GM15510 (cell line): ENCODE results near the gene HAPLN2.

Experiments
- POLR2A ChIP-seq: IDR thresholded peaks from 3 replicates; pipeline ENCODE4 v1.6.1; 2011; ENCODE audit warnings: borderline replicate concordance; ENCODE audit not compliant: insufficient read length; ENCODE audit errors: extremely low read depth

Gene HAPLN2

GRCh38 chr1:156659661-156659987 lies 40.4 kb downstream of the HAPLN2 start:
- TF ChIP-seq POLR2A, result no peak

DNA sequence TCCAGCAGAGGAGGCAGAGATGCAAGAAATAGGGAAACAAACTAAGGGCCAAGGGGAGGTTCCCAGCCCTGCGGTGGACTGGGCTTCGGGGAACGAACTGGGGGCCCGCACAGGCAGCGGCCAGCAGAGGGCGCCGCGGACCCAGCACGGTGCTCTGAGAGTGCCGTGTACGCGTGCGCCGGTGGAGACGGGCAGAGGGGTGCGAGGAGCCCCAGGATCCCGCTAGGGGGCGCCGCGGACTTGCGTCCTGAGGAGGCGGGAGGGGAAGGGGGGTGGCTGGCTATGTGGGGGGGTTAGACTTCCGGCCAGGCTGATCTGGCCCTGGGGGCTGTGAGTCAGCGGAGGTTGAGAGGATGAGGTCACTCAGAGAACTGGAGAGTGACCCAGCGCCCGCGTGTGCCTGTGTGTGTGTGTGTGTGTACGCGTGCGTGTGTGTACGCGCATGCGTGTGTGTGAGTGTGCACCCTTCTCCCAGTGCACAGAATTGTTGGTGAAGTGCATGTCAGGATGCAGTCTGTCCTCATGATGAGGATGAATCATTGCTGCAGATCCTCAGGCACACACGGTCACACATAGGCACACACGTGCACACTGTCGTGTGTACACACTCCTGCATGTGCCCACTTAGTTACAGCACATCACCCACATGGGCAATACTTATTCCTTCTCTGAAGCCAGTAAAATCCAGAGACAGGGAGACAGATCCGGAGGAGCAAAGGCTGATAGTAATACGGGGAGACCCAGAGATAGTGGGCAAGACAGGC lies 41.0 kb downstream of the HAPLN2 start:
- peak; percentile 37 for TF ChIP-seq POLR2A

DNA sequence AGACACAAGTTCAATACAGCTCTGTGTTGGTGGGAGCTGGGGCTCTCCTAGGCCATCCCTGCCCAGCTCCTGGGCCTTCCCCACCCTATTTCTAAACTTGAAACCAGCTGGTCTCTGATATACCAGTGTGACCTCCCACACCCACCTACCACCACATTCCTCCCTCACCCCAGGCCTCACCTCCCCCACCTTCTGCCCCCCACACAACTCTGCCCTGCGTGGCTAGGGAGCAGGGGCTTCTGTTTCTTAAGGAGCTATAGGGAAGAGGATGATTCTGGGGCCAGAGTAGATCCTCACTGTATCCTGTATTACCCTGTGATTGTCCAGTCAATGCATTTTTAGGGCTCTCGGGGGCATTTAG lies 41.5 kb downstream of the HAPLN2 start:
- no peak for TF ChIP-seq POLR2A

DNA sequence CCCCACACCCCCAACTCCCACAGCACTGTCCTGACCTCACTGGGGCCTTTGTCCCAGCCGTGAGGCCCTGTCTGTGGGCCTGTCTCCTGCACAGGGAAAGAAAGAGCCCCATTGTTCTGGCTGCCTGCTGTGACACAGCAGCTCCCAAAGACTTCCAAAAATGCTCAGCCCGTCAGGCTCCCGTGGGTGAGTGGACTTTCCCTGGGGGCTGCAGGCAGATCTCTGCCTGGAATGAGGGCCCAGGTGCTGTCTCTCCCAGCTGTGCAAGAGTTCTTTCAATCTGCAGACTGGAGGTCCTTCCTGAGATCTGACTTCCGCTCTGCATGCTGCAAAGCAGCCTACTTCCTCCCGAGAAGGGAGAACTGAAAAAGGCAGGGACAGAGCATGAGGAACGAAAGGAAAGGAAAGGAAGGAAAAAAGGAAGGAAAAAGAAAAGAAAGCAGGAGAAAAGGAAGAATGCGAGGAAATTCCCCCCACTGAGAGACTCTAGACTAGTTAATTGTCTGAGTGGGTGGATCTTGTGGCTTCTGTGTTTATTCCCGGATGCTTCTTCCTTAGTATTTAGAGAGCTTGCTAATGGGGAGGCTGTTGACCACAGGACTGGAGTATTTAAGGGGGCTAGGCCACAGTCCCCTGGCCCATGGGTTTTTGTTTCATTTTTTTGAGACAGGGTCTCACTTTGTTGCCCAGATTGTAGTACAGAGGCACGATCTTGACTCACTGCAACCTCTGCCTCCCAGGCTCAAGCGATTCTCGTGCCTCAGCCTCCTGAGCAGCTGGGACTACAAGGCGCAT lies 43.0 kb downstream of the HAPLN2 start:
- no peak for TF ChIP-seq POLR2A

GRCh38 chr1:156662800-156663055 lies 43.5 kb downstream of the HAPLN2 start:
- TF ChIP-seq POLR2A, result no peak

DNA sequence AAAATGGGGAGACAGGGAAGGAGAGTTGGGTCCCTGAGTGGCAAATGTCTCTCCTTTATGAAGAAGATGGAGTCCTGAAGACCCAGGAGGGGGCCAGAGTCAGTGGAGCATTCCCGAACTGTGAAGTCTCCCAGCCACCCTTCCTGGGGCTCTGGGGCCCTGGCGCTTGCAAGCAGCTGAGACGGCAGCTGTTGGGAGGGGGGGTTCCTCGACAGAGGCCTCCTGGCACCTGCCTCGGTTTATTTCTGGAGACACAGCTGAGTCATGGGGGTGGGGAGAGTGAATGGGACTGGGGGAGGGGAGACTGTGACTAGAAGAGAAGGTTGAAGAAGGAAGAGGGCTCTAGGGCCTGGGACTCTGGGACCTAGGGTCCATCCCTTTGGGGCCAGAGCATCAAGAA lies 44.0 kb downstream of the HAPLN2 start:
- TF ChIP-seq POLR2A, result no peak

DNA sequence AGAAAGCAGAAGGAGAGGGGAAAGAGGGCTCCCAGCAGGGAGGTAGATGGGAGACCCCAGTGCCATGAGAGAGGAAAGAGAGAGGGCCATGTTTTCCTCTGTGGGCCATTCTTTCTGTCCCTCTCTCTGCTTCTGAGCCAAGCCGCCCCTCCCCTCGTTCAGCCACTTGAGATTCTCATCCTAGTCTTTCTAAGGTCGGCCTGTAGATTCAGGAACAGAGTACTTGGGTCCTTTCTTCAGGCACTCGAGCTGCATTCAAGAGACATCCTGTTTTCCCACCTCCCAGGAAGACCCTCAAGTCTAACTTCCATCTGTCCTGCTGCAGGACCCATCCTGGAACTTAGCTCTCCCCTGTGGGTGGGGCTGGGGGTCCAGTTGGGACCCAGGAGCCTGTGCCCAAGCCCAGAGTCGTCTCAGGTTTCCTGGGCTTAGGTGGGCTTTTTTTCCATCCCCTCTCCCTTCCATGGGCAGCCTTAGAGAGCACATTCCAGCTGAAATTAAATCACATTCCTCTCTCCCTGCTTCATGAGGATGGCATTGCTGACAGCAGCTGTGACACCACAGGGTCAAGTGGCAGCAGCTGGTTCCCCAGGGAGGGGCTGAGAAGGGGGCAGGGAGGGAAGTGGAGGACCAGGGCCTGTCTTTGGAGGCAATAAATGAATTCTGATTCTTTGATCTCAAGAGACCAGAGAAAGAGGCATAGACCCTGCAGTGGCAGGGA lies 45.0 kb downstream of the HAPLN2 start:
- no peak for TF ChIP-seq POLR2A

DNA sequence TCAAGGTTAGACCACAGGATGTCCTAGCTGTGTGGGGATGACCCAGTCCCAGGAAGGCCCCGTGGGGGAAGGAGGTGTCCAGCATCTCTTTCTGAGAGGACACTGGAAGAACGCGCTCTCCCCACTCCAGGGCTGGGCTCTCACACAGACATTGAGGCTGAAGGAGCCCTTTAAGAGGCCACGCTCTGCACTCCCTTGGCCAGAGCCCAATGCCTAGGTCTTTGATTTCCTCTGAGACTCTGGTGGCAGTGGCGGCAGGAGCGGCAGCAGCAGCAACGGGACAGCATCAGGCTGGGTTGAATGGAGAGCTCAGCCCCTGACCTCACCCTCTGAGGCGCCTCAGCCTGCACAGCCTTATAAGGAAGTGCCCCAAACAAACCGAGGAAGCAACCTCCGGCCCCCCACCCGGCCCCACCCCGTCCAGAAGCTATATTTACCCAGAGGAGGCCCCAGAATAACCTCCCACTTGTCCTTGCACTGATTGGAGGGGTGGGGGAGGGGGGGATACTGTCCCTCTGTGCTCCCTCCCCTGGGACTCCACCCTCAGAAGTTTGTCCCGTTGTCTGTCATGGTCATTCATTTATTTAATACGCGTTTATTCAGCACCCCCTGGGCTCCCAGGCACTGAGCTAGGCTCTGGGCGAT lies 45.7 kb downstream of the HAPLN2 start:
- TF ChIP-seq POLR2A, result no peak

GRCh38 chr1:156665539-156665938 lies 46.3 kb downstream of the HAPLN2 start:
- TF ChIP-seq POLR2A, result no peak

DNA sequence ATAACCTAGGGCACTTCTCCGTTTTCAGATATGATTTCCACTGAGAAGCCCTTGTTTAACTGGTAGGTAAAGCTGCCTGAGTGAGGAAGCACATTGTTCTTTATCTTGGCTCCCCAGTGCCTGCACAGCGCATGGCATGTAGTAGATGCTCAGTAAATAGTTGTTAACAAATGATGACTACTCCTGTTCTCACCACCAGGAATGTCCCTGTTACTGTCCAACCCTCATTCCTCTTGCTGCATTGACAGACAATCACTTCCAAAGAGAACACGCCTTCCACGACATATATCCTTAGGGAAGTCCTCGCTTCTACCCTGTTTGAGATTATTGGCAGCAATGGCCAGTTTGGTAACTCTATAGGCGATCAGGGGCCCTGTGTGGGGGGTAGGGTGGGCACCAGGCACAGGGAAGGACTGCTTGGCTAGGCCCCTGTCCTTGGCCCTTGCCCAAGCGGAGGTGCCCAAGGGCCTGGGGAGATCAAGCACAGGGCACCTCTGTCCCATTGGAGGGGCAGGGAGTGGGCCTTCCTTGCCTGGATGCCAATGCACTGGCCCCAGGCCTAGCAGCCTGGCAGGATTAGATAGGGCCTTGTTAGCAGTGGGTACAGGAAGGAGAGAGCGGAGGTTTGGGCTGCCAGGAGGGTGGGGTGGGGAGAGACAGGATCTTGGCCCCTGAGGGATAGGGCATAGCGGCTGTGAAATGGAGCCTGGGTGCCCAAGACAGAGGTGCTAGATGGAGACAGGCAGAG lies 47.8 kb downstream of the HAPLN2 start:
- no peak for TF ChIP-seq POLR2A

DNA sequence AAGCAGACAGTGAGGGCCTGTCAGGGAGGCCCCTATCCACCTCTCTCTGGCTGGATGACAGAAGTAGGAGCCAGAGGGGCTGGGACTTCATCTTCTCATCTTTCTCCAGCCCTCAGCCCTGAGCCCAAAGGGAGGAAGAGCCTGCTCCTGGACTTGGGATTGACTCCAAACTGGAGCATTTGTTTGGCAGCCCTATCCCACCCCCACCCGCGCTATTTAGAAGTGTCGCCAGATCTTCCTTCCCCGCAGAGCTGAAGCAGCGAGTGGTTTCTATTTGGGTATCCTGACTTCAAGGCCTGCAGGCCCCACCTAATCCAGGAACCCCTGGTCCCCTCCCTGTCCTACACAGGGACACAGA lies 48.4 kb downstream of the HAPLN2 start:
- TF ChIP-seq POLR2A, result no peak

GRCh38 chr1:156667968-156668709 lies 48.9 kb downstream of the HAPLN2 start:
- no peak for TF ChIP-seq POLR2A

DNA sequence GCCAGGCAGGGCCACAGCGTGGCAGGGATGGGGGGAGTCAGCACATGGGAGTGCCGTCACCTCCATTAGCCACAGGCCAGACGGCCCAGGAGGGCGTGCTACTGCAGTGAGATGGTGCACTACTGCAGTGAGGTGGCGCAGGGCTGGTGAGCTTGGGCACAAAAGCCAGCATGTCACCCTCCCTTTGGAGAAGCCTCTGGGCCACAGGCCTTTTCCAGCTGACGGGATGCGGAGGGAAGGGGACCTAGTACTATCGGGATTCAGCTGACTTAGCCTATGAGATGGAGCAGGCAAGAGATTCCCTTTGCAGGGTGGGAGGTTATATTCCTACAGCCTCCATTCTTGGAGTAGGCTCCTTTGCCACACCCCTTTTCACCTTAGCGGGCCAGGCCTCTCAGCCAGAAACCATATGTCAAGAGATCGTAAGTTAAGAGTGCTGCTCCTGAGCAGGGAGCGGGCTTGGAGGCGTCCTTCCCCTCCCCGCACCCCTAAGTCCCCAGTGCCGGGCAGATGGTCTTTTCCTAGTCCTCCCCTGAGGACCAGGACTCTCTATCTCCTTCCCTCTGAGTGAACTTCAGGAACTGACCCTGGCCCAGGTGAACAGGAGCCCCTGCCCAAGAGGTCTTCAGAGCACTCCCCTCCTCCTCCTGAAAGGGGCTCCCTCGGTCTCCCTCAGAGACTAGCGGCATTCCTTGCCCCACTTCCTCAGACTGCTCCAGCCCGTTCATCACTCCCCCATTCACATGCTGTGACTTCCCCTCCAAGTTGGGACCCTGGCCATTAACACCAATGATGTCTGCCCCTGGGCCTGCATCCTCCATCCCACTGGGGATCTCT lies 49.8 kb downstream of the HAPLN2 start:
- no peak for TF ChIP-seq POLR2A
